Fibroblast of the aortic adventitia (primary cell): ENCODE results near the gene WWP2. TPM values are rescaled to one million over a fixed set of nuclear protein-coding genes. Genes with fewer than 3 reads are reported as not detected.

Experiments used
- DNase-seq: peaks from one replicate; pipeline ENCODE4 v3.0.0-alpha.2; 2010; ENCODE audit warnings: low read depth
- H3K4me3 ChIP-seq: 2 replicates; pipeline ENCODE4 v1.5.1; 2011; ENCODE audit warnings: low read depth, mild to moderate bottlenecking, control low read depth, low read length, moderate library complexity
- CTCF ChIP-seq: IDR thresholded peaks from 2 replicates; pipeline ENCODE4 v1.5.1; 2011; ENCODE audit warnings: mild to moderate bottlenecking, low read length, control low read depth, inconsistent platforms; ENCODE audit not compliant: insufficient read depth
- total RNA-seq: library from RNA; depleted of rRNA; stranded (reverse); fragments of >200 nt; gene quantifications from 2 replicates; pipeline ENCODE4 v1.2.3, GENCODE V29; 2012; ENCODE audit warnings: low replicate concordance

The WWP2 gene
- total RNA-seq, 1 donor = 28.7 TPM

GRCh38 chr16:69732101-69732500, 30.0 kb upstream of the WWP2 start:
- no peak overlapping the region for H3K4me3 ChIP-seq
- TF ChIP-seq CTCF = no peak

GRCh38 chr16:69741519-69741918, 20.6 kb upstream of the WWP2 start:
- TF ChIP-seq CTCF = no peak
- peak; percentile 19 for DNase-seq

More at GRCh38 chr16:69732101-69732500, 30.0 kb upstream of the WWP2 start:
- no peak for DNase-seq

GRCh38 chr16:69741951-69742904, 19.9 kb upstream of the WWP2 start:
- TF ChIP-seq CTCF = no peak
- peak; percentile 53 for DNase-seq
- no peak overlapping the region for H3K4me3 ChIP-seq

More at GRCh38 chr16:69741519-69741918, 20.6 kb upstream of the WWP2 start:
- H3K4me3 ChIP-seq = no peak overlapping the region

GRCh38 chr16:69744363-69745231, 17.5 kb upstream of the WWP2 start:
- DNase-seq = no peak
- no peak overlapping the region for H3K4me3 ChIP-seq
- no peak for TF ChIP-seq CTCF

GRCh38 chr16:69745232-69745612, 16.9 kb upstream of the WWP2 start:
- no peak for TF ChIP-seq CTCF
- DNase-seq = no peak
- no peak overlapping the region for H3K4me3 ChIP-seq

GRCh38 chr16:69745959-69746358, 16.2 kb upstream of the WWP2 start:
- DNase-seq = no peak
- TF ChIP-seq CTCF = no peak
- H3K4me3 ChIP-seq = no peak overlapping the region
